GM18517 (cell line): ENCODE results near the gene CLEC16A.

ENCODE experiments used
- ATAC-seq: cut with Tn5 transposase; IDR thresholded peaks from one replicate; pipeline ENCODE4 v1.9.1; 2021; ENCODE audit warnings: mild to moderate bottlenecking, moderate library complexity; ENCODE audit not compliant: unreplicated experiment

Gene CLEC16A

DNA sequence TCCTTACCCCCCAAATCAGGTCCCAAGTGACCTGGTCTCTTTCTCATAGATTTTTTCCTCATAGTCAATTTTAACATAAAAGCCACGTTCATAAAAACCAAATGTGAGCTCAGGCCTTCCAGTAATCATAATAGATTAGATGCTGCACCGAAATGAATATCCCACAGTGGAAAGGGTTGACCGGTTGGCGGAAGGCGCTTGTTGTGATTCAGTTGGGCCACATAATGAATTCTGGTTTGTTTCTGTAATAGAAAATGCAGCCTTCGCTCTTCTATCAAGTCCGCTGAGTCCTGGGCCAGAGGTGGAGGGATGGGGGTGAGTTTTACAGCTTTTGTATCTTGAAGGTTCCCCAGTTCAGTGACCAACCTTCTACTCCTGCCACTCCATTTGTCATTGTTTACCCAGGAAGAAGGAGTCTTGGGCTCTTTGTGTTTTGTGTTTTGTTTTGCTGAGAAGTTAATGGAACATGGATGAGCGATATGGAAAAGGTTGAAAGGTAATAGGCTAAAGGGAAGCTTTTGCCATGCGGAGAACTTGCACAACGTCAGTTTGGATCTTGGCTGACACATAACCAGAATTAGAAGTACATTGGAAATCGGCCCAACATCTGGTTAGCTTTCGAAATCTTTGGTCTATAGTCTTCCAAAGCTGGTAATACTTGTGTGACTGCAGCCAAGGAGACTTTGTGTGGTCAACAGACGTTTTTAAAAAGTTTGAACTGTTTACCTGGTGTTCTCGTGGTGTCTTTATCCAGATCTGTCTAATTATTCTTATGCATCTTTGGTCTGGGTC lies 89.5 kb downstream of the CLEC16A start:
- ATAC-seq: no peak

DNA sequence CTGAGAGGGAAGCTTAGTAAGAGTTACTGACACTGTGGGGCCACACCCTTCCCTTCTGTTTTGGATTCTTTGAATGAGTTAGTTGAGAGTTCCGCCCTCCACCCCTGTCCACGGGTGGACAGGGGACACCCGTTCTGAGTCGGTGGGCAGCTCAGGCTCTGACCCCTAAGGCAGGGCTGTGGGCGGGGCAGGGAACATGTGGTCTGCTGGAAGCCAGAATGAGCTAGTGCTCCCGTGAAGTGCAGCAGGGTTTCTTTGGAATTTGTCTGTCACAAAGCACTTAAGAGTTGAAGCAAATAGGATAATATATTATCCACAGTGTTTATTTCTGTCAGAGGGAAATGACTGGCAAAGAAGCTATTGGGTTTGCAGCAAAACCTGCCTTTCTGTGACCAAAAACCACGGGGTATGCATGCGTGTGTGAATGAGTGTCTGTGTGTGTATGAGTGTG lies 90.1 kb downstream of the CLEC16A start:
- no peak for ATAC-seq

- no peak for ATAC-seq
Measured at GRCh38 chr16:11035096-11035495, 90.7 kb downstream of the CLEC16A start.

DNA sequence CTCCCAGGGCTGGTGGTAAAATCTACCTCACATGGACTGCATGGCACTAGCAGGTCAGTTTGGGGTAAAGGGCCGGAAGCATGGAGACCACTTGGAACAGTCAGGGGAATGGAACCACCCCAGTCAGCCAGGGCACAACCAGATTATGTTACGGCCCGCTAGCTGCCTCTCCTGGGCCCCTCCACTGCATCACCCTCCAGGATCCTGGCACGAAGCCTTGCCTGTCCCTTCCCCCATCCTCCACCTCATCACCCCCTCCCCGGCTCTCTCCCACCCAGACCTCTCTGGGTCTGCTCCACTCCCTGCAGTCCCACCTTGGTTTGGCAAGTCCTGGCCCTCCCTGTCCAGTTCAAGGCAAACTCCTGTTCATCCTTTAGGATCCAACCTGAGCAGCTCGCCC lies 91.7 kb downstream of the CLEC16A start:
- ATAC-seq: no peak

GRCh38 chr16:11036868-11037410 lies 92.6 kb downstream of the CLEC16A start:
- ATAC-seq: no peak

DNA sequence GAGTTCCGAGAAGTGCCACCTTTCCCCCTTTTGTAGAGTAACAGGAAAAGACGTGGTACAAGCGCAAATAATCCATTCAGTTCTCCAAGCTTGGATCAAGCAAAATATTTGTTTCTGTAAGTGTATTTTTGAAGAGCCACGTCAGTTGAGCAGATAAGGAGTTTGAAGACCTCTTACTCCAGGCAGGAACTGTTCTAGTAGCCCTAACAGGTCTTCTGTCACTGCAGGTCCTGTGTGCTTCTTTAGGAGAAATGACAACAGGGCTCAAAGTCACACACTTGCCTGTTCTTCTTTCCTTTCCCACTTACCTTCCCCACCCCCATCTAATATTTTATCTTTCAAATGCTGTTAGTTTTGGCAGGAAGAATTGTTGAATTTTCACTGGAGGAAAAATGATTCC lies 93.9 kb downstream of the CLEC16A start:
- ATAC-seq: no peak

- no peak for ATAC-seq
Measured at GRCh38 chr16:11038777-11039176, 94.4 kb downstream of the CLEC16A start.

GRCh38 chr16:11039726-11040125 lies 95.4 kb downstream of the CLEC16A start:
- ATAC-seq: no peak

- no peak for ATAC-seq
Measured at GRCh38 chr16:11042191-11042590, 97.8 kb downstream of the CLEC16A start.

- no peak for ATAC-seq
Measured at GRCh38 chr16:11045441-11045840, 101.1 kb downstream of the CLEC16A start.

DNA sequence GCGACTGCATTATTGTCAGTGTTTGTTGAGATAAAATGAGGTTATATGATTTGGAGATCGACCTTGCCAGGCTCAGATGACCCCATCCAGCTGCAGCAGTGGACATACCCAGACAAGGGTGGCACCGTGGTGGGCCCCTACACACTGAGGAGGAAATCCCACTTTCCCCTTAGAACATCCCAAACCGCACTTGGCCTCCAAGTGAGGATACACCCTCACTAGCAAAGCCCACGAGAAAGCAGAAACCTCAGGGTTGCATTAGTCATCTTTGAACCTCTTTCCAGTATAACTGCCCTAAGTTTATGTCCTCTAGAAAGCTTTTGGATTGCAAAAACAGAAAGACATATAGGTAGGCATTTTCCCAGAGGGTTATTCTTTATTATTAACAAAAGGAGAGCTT lies 101.5 kb downstream of the CLEC16A start:
- no peak for ATAC-seq

DNA sequence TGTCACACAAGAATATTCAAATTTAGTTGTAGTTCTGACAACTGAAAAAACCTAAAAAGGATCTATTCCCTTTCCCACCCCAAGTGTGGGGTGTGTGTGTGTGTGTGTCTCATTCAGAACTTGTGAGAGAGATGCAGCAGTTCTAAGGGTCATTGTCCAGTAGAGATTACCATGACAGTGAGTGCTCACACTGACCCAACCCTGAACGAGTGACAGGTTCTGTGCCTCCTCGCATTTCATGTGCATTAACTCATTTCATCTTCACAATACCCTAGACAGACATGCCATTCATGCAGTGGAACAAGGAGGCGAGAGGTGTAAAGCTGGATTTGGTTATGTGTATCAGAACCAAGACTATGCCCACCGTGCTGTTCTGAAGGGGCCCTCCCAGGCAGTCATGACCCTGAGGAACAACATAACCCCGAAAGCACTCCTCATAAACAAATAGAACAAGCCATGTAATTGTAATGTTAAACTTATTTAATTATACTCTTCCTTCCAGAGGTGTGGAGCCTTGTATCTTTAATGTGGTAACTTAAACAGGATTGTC lies 102.1 kb downstream of the CLEC16A start:
- ATAC-seq: no peak

DNA sequence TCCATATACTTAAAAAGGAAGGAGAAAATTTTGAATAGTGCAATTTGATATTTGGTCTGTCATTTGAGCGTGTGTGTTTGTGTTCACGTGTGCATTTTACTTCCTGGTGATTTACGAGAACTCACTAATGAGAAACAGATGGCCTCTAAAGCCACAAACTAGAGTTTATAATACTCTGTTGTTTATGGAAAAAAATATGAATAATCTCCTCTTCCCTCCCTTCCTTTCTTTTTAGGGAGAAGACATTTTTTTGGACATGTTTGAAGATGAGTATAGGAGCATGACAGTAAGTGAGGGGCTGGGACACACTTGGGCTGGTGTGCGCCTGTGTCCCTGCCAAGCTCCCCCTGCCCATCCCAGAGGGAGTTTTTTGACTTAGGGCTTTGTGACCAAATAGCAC lies 102.7 kb downstream of the CLEC16A start:
- no peak for ATAC-seq

- ATAC-seq: no peak
Measured at GRCh38 chr16:11047939-11048800, 103.8 kb downstream of the CLEC16A start.

GRCh38 chr16:11049396-11050059 lies 105.2 kb downstream of the CLEC16A start:
- ATAC-seq: no peak

GRCh38 chr16:11050536-11050935 lies 106.2 kb downstream of the CLEC16A start:
- ATAC-seq: no peak

DNA sequence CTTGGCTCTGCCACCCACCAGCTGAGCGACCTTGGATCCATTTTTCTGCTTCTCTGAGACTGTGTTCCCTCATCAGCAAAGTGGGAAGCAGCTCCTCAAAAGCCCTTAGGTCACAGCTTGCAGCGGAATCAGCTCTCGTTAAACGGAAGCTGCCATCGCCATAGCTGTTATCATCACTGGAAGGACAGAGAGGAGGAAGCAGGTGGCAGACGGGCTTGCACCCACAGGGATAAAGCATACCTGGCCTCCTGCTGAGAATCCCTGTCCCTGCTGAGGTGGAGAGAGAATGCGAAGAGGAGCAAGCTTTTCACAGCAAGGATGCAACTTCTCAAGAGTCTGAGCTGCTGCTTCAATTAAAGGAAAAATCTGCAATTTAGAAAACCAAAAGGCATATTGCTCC lies 106.6 kb downstream of the CLEC16A start:
- ATAC-seq: no peak

- no peak for ATAC-seq
Measured at GRCh38 chr16:11051430-11051829, 107.1 kb downstream of the CLEC16A start.

GRCh38 chr16:11051879-11052808 lies 107.8 kb downstream of the CLEC16A start:
- ATAC-seq: peak; percentile 61
